ENCODE measurements around the gene MAU2.

DNA sequence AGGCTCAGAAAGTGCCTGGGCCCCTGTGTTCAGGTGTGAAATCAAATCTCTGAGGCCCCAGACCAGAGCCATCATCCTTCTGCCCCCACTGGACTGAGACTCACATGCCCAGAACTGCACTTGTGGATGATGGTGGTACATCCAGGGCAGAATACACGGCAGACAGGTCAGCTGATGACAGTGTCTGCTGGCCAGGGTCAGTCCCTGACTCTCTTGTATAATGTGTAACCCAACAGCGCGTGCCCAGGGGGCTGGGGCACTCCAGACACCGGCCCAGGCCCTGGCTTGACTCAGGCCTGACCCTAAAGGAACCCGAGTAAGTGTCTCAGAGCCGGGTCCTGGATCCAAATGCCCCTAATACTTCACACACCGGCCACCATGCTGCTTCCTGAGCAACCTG, 47.5 kb downstream of the MAU2 start:
- TF ChIP-seq POLR2AphosphoS5 (IDR thresholded peaks at IDR 0.05; ENCODE audit: low read depth, low read length) (no peak), POLR2A (IDR thresholded peaks at IDR 0.05; ENCODE audit: low read depth, low read length) (no peak)

Data from GM12891 (cell line).